GM18499 (cell line): Measurements from ENCODE around the gene PBX1.
"Not testable (repeated sequence)": the region's sequence is repeated elsewhere in the genome, so short reads cannot be mapped to it uniquely, and the experiment has no call there.

Experiments
- ATAC-seq: cut with Tn5 transposase; IDR thresholded peaks from one replicate; pipeline ENCODE4 v1.9.1; 2021; ENCODE audit warnings: moderate number of reproducible peaks; ENCODE audit not compliant: insufficient read depth, unreplicated experiment

PBX1 gene

GRCh38 chr1:164588516-164589341, 29.7 kb downstream of the PBX1 start:
- no peak for ATAC-seq

- no peak for ATAC-seq
Observed at GRCh38 chr1:164589408-164589807, 30.4 kb downstream of the PBX1 start.

- no peak for ATAC-seq
Observed at GRCh38 chr1:164589961-164590507, 31.1 kb downstream of the PBX1 start.

GRCh38 chr1:164590592-164590991, 31.6 kb downstream of the PBX1 start:
- ATAC-seq: no peak

- ATAC-seq: no peak
Observed at GRCh38 chr1:164591858-164592257, 32.9 kb downstream of the PBX1 start.

GRCh38 chr1:164592634-164593033, 33.6 kb downstream of the PBX1 start:
- ATAC-seq: no peak

- ATAC-seq: no peak
Observed at GRCh38 chr1:164595212-164595611, 36.2 kb downstream of the PBX1 start.

GRCh38 chr1:164596172-164596571, 37.2 kb downstream of the PBX1 start:
- ATAC-seq: no peak

- ATAC-seq: no peak
Observed at GRCh38 chr1:164598719-164599118, 39.7 kb downstream of the PBX1 start.

- ATAC-seq: no peak
Observed at GRCh38 chr1:164599272-164599671, 40.3 kb downstream of the PBX1 start.

- no peak for ATAC-seq
Observed at GRCh38 chr1:164601399-164602100, 42.6 kb downstream of the PBX1 start.

GRCh38 chr1:164602101-164602422, 43.1 kb downstream of the PBX1 start:
- ATAC-seq: no peak

GRCh38 chr1:164602480-164603093, 43.6 kb downstream of the PBX1 start:
- no peak for ATAC-seq

GRCh38 chr1:164603805-164604204, 44.8 kb downstream of the PBX1 start:
- ATAC-seq: not testable (repeated sequence)

GRCh38 chr1:164604541-164604940, 45.6 kb downstream of the PBX1 start:
- no peak for ATAC-seq

GRCh38 chr1:164605254-164606091, 46.5 kb downstream of the PBX1 start:
- ATAC-seq: no peak

GRCh38 chr1:164607351-164607750, 48.4 kb downstream of the PBX1 start:
- no peak for ATAC-seq

- no peak for ATAC-seq
Observed at GRCh38 chr1:164608651-164609057, 49.7 kb downstream of the PBX1 start.

GRCh38 chr1:164609089-164609488, 50.1 kb downstream of the PBX1 start:
- no peak for ATAC-seq

- ATAC-seq: no peak
Observed at GRCh38 chr1:164610538-164611222, 51.7 kb downstream of the PBX1 start.
